ENCODE measurements around the gene PCDH9. TPM values are rescaled to one million over a fixed set of nuclear protein-coding genes. Genes with fewer than 3 reads are reported as not detected.

The PCDH9 gene
- total RNA-seq, 2 donors from 2014 or later = 0.95 to 1.8 TPM

DNA sequence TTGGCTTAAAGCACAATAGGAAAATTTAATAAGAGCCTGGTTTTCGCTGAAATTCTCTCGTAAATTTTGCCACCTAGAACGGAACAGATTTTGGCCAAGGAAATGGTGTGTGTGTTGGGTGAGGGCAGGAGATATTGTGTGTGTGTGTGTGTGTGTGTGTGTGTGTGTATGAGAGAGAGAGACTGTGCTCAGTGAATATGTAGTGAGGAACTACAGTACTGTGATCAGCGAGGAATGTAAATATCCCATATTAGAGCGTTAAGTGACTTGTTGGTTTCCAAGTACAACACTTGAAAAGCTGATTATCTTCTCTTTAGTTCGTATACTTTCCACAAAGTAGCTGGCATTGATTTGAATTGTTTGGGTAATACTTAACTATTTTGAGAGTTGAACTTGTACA is 738.9 kb downstream of the PCDH9 start:
- no peak for DNase-seq
- no peak overlapping the region for H3K4me3 Mint-ChIP-seq
- H3K4me3 ChIP-seq (ENCODE audit: low read length) = no peak overlapping the region
- TF ChIP-seq, protein P1, sequence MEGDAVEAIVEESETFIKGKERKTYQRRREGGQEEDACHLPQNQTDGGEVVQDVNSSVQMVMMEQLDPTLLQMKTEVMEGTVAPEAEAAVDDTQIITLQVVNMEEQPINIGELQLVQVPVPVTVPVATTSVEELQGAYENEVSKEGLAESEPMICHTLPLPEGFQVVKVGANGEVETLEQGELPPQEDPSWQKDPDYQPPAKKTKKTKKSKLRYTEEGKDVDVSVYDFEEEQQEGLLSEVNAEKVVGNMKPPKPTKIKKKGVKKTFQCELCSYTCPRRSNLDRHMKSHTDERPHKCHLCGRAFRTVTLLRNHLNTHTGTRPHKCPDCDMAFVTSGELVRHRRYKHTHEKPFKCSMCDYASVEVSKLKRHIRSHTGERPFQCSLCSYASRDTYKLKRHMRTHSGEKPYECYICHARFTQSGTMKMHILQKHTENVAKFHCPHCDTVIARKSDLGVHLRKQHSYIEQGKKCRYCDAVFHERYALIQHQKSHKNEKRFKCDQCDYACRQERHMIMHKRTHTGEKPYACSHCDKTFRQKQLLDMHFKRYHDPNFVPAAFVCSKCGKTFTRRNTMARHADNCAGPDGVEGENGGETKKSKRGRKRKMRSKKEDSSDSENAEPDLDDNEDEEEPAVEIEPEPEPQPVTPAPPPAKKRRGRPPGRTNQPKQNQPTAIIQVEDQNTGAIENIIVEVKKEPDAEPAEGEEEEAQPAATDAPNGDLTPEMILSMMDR (conservative IDR thresholded peaks at IDR 0.05) = no peak
- H3K36me3 ChIP-seq (ENCODE audit: control insufficient read depth, insufficient read depth, low read length) = no peaks in the 10 kb centered on the region
- H3K27me3 Mint-ChIP-seq (ENCODE audit: insufficient read depth) = no peaks in the 10 kb centered on the region
- 89 to 96% methylated on average over 3 to 6 of the region's 6 CpGs for WGBS, 2 experiments (ENCODE audit: insufficient coverage in 1 of 2, insufficient read length in 1 of 2)
- no peaks in the 10 kb centered on the region for H3K27me3 ChIP-seq (ENCODE audit: control insufficient read depth, insufficient read depth, low read length, poor library complexity, severe bottlenecking)
- H3K4me1 Mint-ChIP-seq = peaks cover 2% of the 10 kb centered on the region
- no peaks in the 10 kb centered on the region for H3K9me3 ChIP-seq (ENCODE audit: control insufficient read depth, low read length)
- H3K4me1 ChIP-seq (ENCODE audit: control insufficient read depth, insufficient read depth, low read length) = no peaks in the 10 kb centered on the region
- no peak overlapping the region for H3K9ac ChIP-seq (ENCODE audit: extremely low read depth, low read length, poor library complexity, severe bottlenecking)
- no peak overlapping the region for H3K27ac Mint-ChIP-seq
- H3K36me3 Mint-ChIP-seq (ENCODE audit: low read depth) = no peaks in the 10 kb centered on the region
- no peaks in the 10 kb centered on the region for H3K9me3 Mint-ChIP-seq
- no peak overlapping the region for H3K27ac ChIP-seq (ENCODE audit: low read depth, low read length)

DNA sequence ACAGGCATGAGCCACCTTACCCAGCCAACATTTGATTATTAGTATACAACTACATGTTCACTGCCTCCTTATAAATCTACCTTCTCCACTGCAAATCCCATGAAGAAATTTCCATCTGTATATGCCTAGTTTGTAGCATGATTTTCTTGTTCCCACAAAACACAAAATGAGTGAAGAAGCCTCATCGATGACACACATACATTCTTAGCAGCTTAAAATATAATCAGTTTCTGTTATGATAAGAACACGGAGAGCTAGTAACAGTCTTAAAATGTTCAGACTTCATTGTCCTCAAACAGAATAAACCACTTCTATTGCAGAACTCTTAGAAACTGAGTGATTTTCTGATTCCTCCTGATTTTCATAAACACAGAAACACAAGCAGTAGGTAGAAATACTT is 740.5 kb downstream of the PCDH9 start:
- Mint-ChIP-seq H3K27me3 (ENCODE audit: insufficient read depth) (no peaks in the 10 kb centered on the region), H3K4me3 (no peak overlapping the region), H3K36me3 (ENCODE audit: low read depth) (no peaks in the 10 kb centered on the region), H3K27ac (no peak overlapping the region), H3K9me3 (no peaks in the 10 kb centered on the region), H3K4me1 (peaks cover 2% of the 10 kb centered on the region)
- TF ChIP-seq, protein P1 (conservative IDR thresholded peaks at IDR 0.05) = no peak
- DNase-seq = no peak
- no peak overlapping the region for H3K9ac ChIP-seq (ENCODE audit: extremely low read depth, low read length, poor library complexity, severe bottlenecking)
- H3K9me3 ChIP-seq (ENCODE audit: control insufficient read depth, low read length) = no peaks in the 10 kb centered on the region
- no peak overlapping the region for H3K4me3 ChIP-seq (ENCODE audit: low read length)
- H3K27ac ChIP-seq (ENCODE audit: low read depth, low read length) = no peak overlapping the region
- H3K36me3 ChIP-seq (ENCODE audit: control insufficient read depth, insufficient read depth, low read length) = no peaks in the 10 kb centered on the region
- WGBS, 2 experiments (ENCODE audit: insufficient coverage in 1 of 2, insufficient read length in 1 of 2) = 97% methylated on average over 2 of the region's 2 CpGs; no CpG with 5 or more reads in 1 of the 2 experiments
- no peaks in the 10 kb centered on the region for H3K4me1 ChIP-seq (ENCODE audit: control insufficient read depth, insufficient read depth, low read length)
- H3K27me3 ChIP-seq (ENCODE audit: control insufficient read depth, insufficient read depth, low read length, poor library complexity, severe bottlenecking) = no peaks in the 10 kb centered on the region

DNA sequence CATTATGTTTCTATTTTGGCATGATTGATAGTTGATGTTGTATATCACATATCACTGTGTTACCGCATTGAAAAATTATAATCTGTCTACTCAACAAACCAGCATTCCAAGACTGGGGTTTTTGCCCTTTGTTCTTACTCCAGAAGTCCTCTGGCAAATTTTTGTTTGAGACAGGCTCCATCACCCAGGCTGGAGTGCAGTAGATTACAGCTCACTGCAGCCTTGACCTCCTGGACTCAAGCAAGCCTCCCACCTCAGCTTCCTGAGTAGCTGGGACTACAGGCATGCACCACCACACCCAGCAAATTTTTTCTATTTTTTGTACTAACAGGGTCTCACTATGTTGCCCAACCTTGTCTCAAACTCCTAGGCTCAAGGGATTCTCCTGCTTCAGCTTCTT is 741.0 kb downstream of the PCDH9 start:
- no peak overlapping the region for H3K4me3 ChIP-seq (ENCODE audit: low read length)
- Mint-ChIP-seq H3K36me3 (ENCODE audit: low read depth) (no peaks in the 10 kb centered on the region), H3K4me3 (no peak overlapping the region), H3K9me3 (no peaks in the 10 kb centered on the region), H3K27me3 (ENCODE audit: insufficient read depth) (no peaks in the 10 kb centered on the region), H3K4me1 (peaks cover 2% of the 10 kb centered on the region), H3K27ac (no peak overlapping the region)
- no peak overlapping the region for H3K9ac ChIP-seq (ENCODE audit: extremely low read depth, low read length, poor library complexity, severe bottlenecking)
- no peaks in the 10 kb centered on the region for H3K36me3 ChIP-seq (ENCODE audit: control insufficient read depth, insufficient read depth, low read length)
- H3K4me1 ChIP-seq (ENCODE audit: control insufficient read depth, insufficient read depth, low read length) = no peaks in the 10 kb centered on the region
- no peaks in the 10 kb centered on the region for H3K27me3 ChIP-seq (ENCODE audit: control insufficient read depth, insufficient read depth, low read length, poor library complexity, severe bottlenecking)
- 87% methylated on average over 1 of the region's 1 CpG; no CpG with 5 or more reads in 1 of the 2 experiments for WGBS, 2 experiments (ENCODE audit: insufficient coverage in 1 of 2, insufficient read length in 1 of 2)
- no peak overlapping the region for H3K27ac ChIP-seq (ENCODE audit: low read depth, low read length)
- TF ChIP-seq, protein P1 (conservative IDR thresholded peaks at IDR 0.05) = no peak
- no peaks in the 10 kb centered on the region for H3K9me3 ChIP-seq (ENCODE audit: control insufficient read depth, low read length)
- DNase-seq = no peak
